Cerebellar nuclear complex (tissue), 1 donor: ENCODE data around the gene MAST4.

Source experiments
- DNase-seq, 2 experiments: peaks; one replicate each; lab custom pipeline; 2025; lab: John Stamatoyannopoulos, UW

MAST4 gene

GRCh38 chr5:66697796-66698564 lies 101.8 kb downstream of the MAST4 start:
- no peak for DNase-seq

- DNase-seq, result no peak
These were observed 105.1 kb downstream of the MAST4 start for GRCh38 chr5:66701244-66701643.

- DNase-seq, result no peak
These were observed 106.2 kb downstream of the MAST4 start for GRCh38 chr5:66702426-66702825.

- DNase-seq, result no peak
These were observed 108.7 kb downstream of the MAST4 start for GRCh38 chr5:66704790-66705425.

- no peak for DNase-seq
These were observed 112.2 kb downstream of the MAST4 start for GRCh38 chr5:66708368-66708767.

- DNase-seq, result no peak
These were observed 114.4 kb downstream of the MAST4 start for GRCh38 chr5:66710557-66711088.

GRCh38 chr5:66713998-66714397 lies 117.8 kb downstream of the MAST4 start:
- no peak for DNase-seq

- no peak for DNase-seq
These were observed 121.5 kb downstream of the MAST4 start for GRCh38 chr5:66717455-66718373.

- no peak for DNase-seq
These were observed 122.3 kb downstream of the MAST4 start for GRCh38 chr5:66718374-66719002.

GRCh38 chr5:66720780-66721179 lies 124.6 kb downstream of the MAST4 start:
- no peak for DNase-seq

GRCh38 chr5:66722686-66723085 lies 126.5 kb downstream of the MAST4 start:
- no peak for DNase-seq

GRCh38 chr5:66724349-66725139 lies 128.4 kb downstream of the MAST4 start:
- no peak for DNase-seq

- DNase-seq, result no peak
These were observed 131.4 kb downstream of the MAST4 start for GRCh38 chr5:66727630-66728029.

- DNase-seq, result no peak
These were observed 131.9 kb downstream of the MAST4 start for GRCh38 chr5:66728049-66728448.

- DNase-seq, result no peak
These were observed 140.9 kb downstream of the MAST4 start for GRCh38 chr5:66737096-66737495.

- no peak for DNase-seq
These were observed 141.9 kb downstream of the MAST4 start for GRCh38 chr5:66738136-66738535.

- no peak for DNase-seq
These were observed 142.8 kb downstream of the MAST4 start for GRCh38 chr5:66739021-66739420.

- no peak for DNase-seq
These were observed 143.8 kb downstream of the MAST4 start for GRCh38 chr5:66739951-66740350.

- DNase-seq, result no peak
These were observed 145.2 kb downstream of the MAST4 start for GRCh38 chr5:66741394-66741793.

- DNase-seq, result no peak
These were observed 146.1 kb downstream of the MAST4 start for GRCh38 chr5:66742083-66742895.
